HL-60 (cell line): ENCODE measurements around the gene GAL3ST1.

Experiments used
- GABPA ChIP-seq: IDR thresholded peaks from 2 replicates; pipeline ENCODE4 v1.6.1; 2012; ENCODE audit warnings: low read depth
- POLR2AphosphoS5 ChIP-seq: IDR thresholded peaks from 2 replicates; pipeline ENCODE4 v1.6.1; 2012; ENCODE audit warnings: low read depth
- TF ChIP-seq, protein P1 (sequence below): IDR thresholded peaks from one replicate; pipeline ENCODE4 v1.5.1; 2011; ENCODE audit warnings: low read length, control low read depth, inconsistent platforms; ENCODE audit not compliant: insufficient read depth
- TF ChIP-seq, protein P2 (sequence below): IDR thresholded peaks from 2 replicates; pipeline ENCODE4 v1.6.1; 2012; ENCODE audit warnings: low read depth; ENCODE audit not compliant: insufficient replicate concordance

DNA sequence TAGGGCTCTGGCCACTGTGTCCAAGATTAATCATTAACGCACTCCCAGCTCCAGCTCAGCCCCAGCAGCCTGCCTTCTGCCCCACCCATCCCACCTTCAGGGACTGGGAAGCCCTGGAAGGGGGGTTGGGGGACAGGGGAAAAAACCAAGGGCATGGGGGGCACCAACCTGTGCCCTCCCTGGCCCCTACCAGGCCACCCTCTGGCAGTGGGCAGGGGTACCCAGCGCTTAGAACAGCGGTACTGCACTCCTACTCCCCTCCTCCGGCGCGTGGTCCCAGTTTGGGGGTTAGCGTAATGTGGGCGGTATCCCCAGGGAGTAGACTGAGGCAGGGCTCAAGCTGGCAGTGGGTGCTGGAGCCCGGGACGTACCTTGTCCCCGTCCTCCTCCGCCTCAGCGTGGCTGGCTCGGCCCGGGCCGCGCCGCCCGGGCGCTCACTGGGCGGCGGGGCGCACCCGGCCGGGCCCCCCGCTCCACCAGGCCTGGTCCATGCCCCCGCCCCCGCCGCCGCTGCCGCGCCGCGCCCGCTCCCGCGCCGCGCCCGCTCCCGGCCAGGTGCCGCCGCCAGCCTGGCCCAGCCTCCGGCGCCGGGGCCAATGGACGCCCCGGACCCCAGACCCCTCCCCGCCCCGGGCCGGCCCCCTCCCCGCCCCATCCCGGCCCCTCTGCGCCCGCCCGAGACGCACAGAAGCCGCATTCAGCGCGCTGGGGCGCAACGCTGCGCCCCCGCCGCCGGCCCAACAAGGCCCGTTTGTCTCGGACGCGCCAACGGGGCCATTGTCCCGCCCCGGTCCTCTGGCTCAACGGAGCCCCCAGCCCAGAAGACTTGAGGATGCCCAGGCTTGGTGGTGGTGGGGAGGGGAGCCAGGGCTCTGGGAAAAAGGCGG, at the start of gene GAL3ST1:
- TF ChIP-seq, protein P1, sequence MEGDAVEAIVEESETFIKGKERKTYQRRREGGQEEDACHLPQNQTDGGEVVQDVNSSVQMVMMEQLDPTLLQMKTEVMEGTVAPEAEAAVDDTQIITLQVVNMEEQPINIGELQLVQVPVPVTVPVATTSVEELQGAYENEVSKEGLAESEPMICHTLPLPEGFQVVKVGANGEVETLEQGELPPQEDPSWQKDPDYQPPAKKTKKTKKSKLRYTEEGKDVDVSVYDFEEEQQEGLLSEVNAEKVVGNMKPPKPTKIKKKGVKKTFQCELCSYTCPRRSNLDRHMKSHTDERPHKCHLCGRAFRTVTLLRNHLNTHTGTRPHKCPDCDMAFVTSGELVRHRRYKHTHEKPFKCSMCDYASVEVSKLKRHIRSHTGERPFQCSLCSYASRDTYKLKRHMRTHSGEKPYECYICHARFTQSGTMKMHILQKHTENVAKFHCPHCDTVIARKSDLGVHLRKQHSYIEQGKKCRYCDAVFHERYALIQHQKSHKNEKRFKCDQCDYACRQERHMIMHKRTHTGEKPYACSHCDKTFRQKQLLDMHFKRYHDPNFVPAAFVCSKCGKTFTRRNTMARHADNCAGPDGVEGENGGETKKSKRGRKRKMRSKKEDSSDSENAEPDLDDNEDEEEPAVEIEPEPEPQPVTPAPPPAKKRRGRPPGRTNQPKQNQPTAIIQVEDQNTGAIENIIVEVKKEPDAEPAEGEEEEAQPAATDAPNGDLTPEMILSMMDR = no peak
- TF ChIP-seq, protein P2, sequence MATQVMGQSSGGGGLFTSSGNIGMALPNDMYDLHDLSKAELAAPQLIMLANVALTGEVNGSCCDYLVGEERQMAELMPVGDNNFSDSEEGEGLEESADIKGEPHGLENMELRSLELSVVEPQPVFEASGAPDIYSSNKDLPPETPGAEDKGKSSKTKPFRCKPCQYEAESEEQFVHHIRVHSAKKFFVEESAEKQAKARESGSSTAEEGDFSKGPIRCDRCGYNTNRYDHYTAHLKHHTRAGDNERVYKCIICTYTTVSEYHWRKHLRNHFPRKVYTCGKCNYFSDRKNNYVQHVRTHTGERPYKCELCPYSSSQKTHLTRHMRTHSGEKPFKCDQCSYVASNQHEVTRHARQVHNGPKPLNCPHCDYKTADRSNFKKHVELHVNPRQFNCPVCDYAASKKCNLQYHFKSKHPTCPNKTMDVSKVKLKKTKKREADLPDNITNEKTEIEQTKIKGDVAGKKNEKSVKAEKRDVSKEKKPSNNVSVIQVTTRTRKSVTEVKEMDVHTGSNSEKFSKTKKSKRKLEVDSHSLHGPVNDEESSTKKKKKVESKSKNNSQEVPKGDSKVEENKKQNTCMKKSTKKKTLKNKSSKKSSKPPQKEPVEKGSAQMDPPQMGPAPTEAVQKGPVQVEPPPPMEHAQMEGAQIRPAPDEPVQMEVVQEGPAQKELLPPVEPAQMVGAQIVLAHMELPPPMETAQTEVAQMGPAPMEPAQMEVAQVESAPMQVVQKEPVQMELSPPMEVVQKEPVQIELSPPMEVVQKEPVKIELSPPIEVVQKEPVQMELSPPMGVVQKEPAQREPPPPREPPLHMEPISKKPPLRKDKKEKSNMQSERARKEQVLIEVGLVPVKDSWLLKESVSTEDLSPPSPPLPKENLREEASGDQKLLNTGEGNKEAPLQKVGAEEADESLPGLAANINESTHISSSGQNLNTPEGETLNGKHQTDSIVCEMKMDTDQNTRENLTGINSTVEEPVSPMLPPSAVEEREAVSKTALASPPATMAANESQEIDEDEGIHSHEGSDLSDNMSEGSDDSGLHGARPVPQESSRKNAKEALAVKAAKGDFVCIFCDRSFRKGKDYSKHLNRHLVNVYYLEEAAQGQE = no peak
- TF ChIP-seq POLR2AphosphoS5 (no peak), GABPA (no peak)
